ENCODE results near the gene RIPK4.
"Not testable (repeated sequence)": the region's sequence is repeated elsewhere in the genome, so short reads cannot be mapped to it uniquely, and the experiment has no call there.

The RIPK4 gene

GRCh38 chr21:41703857-41704501 is 62.9 kb downstream of the RIPK4 start:
- TF ChIP-seq CTCF (IDR thresholded peaks at IDR 0.05; ENCODE audit: insufficient read depth, low read depth, low read length, missing control alignments), result no peak
- peak; percentile 65 for DNase-seq (ENCODE audit: low read depth)
- no peak overlapping the region for H3K4me3 ChIP-seq (ENCODE audit: low read length)

- no peak for DNase-seq (ENCODE audit: low read depth)
- H3K4me3 ChIP-seq (ENCODE audit: low read length), result no peak overlapping the region
- no peak for TF ChIP-seq CTCF (IDR thresholded peaks at IDR 0.05; ENCODE audit: insufficient read depth, low read depth, low read length, missing control alignments)
Observed at GRCh38 chr21:41701749-41702148, 65.1 kb downstream of the RIPK4 start.

- no peak for TF ChIP-seq CTCF (IDR thresholded peaks at IDR 0.05; ENCODE audit: insufficient read depth, low read depth, low read length, missing control alignments)
- no peak overlapping the region for H3K4me3 ChIP-seq (ENCODE audit: low read length)
- DNase-seq (ENCODE audit: low read depth), result no peak
Observed at GRCh38 chr21:41699311-41699710, 67.5 kb downstream of the RIPK4 start.

- no peak overlapping the region for H3K4me3 ChIP-seq (ENCODE audit: low read length)
- no peak for DNase-seq (ENCODE audit: low read depth)
- TF ChIP-seq CTCF (IDR thresholded peaks at IDR 0.05; ENCODE audit: insufficient read depth, low read depth, low read length, missing control alignments), result no peak
Observed at GRCh38 chr21:41698071-41698470, 68.8 kb downstream of the RIPK4 start.

- no peak for TF ChIP-seq CTCF (IDR thresholded peaks at IDR 0.05; ENCODE audit: insufficient read depth, low read depth, low read length, missing control alignments)
- DNase-seq (ENCODE audit: low read depth), result no peak
- no peak overlapping the region for H3K4me3 ChIP-seq (ENCODE audit: low read length)
Observed at GRCh38 chr21:41695513-41695912, 71.3 kb downstream of the RIPK4 start.

GRCh38 chr21:41694042-41694441 is 72.8 kb downstream of the RIPK4 start:
- H3K4me3 ChIP-seq (ENCODE audit: low read length); DNase-seq (ENCODE audit: low read depth): not testable (repeated sequence)

- no peak for DNase-seq (ENCODE audit: low read depth)
- no peak overlapping the region for H3K4me3 ChIP-seq (ENCODE audit: low read length)
- TF ChIP-seq CTCF (IDR thresholded peaks at IDR 0.05; ENCODE audit: insufficient read depth, low read depth, low read length, missing control alignments), result no peak
Observed at GRCh38 chr21:41692185-41692565, 74.7 kb downstream of the RIPK4 start.
